HL-60 (cell line): ENCODE data around the gene IL3RA.
"Not testable (repeated sequence)": the region's sequence is repeated elsewhere in the genome, so short reads cannot be mapped to it uniquely, and the experiment has no call there.

ENCODE experiments used
- DNase-seq, 2 experiments: peaks; one replicate each; pipeline ENCODE4 v3.0.0-alpha.2; 2010 to 2020; ENCODE audit warnings: low read depth in 1 of 2, low spot score in 1 of 2
- H3K27ac ChIP-seq: fragments of 250-450 bp; sonication (Bioruptor Pico); replicated peaks from 2 replicates; pipeline ENCODE4 v1.5.1; 2020; ENCODE audit warnings: mild to moderate bottlenecking, moderate library complexity
- H3K27me3 ChIP-seq: fragments of 250-450 bp; sonication (Bioruptor Pico); 2 replicates; pipeline ENCODE4 v1.5.1; 2021; ENCODE audit warnings: mild to moderate bottlenecking, moderate library complexity; ENCODE audit not compliant: insufficient read depth, poor library complexity, severe bottlenecking
- H3K4me3 ChIP-seq: replicated peaks from 2 replicates; pipeline ENCODE4 v1.5.1; 2011; ENCODE audit warnings: mild to moderate bottlenecking, control low read depth, low read length; ENCODE audit not compliant: insufficient read depth
- GABPA ChIP-seq: IDR thresholded peaks from 2 replicates; pipeline ENCODE4 v1.6.1; 2012; ENCODE audit warnings: low read depth
- POLR2AphosphoS5 ChIP-seq: IDR thresholded peaks from 2 replicates; pipeline ENCODE4 v1.6.1; 2012; ENCODE audit warnings: low read depth
- SPI1 ChIP-seq: IDR thresholded peaks from 2 replicates; pipeline ENCODE4 v1.6.1; 2012; ENCODE audit warnings: low read depth, mild to moderate bottlenecking, borderline replicate concordance
- TF ChIP-seq, protein P1 (sequence below): IDR thresholded peaks from 2 replicates; pipeline ENCODE4 v1.6.1; 2012; ENCODE audit warnings: low read depth; ENCODE audit not compliant: insufficient replicate concordance
- TF ChIP-seq, protein P2 (sequence below): IDR thresholded peaks from one replicate; pipeline ENCODE4 v1.5.1; 2011; ENCODE audit warnings: low read length, control low read depth, inconsistent platforms; ENCODE audit not compliant: insufficient read depth

Gene IL3RA

DNA sequence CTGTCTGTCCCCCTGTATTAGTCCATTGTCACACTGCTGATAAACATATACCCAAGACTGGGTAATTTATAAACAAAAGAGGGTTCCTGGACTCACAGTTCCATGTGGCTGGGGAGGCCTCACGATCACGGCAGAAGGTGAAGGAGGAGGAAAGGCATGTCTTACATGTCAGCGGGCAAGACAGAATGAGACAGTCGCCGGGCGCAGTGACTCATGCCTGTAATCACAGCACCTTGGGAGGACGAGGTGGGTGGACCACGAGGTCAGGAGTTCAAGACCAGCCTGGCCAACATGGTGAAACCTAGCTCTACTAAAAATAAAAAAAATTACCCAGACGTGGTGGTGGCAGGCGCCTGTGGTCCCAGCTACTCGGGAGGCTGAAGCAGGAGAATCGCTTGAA, 24.7 kb downstream of the IL3RA start:
- no peak for DNase-seq
- TF ChIP-seq, protein P1, sequence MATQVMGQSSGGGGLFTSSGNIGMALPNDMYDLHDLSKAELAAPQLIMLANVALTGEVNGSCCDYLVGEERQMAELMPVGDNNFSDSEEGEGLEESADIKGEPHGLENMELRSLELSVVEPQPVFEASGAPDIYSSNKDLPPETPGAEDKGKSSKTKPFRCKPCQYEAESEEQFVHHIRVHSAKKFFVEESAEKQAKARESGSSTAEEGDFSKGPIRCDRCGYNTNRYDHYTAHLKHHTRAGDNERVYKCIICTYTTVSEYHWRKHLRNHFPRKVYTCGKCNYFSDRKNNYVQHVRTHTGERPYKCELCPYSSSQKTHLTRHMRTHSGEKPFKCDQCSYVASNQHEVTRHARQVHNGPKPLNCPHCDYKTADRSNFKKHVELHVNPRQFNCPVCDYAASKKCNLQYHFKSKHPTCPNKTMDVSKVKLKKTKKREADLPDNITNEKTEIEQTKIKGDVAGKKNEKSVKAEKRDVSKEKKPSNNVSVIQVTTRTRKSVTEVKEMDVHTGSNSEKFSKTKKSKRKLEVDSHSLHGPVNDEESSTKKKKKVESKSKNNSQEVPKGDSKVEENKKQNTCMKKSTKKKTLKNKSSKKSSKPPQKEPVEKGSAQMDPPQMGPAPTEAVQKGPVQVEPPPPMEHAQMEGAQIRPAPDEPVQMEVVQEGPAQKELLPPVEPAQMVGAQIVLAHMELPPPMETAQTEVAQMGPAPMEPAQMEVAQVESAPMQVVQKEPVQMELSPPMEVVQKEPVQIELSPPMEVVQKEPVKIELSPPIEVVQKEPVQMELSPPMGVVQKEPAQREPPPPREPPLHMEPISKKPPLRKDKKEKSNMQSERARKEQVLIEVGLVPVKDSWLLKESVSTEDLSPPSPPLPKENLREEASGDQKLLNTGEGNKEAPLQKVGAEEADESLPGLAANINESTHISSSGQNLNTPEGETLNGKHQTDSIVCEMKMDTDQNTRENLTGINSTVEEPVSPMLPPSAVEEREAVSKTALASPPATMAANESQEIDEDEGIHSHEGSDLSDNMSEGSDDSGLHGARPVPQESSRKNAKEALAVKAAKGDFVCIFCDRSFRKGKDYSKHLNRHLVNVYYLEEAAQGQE: no peak
- TF ChIP-seq POLR2AphosphoS5: no peak
- no peak for TF ChIP-seq GABPA
- TF ChIP-seq, protein P2, sequence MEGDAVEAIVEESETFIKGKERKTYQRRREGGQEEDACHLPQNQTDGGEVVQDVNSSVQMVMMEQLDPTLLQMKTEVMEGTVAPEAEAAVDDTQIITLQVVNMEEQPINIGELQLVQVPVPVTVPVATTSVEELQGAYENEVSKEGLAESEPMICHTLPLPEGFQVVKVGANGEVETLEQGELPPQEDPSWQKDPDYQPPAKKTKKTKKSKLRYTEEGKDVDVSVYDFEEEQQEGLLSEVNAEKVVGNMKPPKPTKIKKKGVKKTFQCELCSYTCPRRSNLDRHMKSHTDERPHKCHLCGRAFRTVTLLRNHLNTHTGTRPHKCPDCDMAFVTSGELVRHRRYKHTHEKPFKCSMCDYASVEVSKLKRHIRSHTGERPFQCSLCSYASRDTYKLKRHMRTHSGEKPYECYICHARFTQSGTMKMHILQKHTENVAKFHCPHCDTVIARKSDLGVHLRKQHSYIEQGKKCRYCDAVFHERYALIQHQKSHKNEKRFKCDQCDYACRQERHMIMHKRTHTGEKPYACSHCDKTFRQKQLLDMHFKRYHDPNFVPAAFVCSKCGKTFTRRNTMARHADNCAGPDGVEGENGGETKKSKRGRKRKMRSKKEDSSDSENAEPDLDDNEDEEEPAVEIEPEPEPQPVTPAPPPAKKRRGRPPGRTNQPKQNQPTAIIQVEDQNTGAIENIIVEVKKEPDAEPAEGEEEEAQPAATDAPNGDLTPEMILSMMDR: no peak
- no peak for TF ChIP-seq SPI1
- Histone ChIP-seq H3K27ac (no peak overlapping the region), H3K4me3 (no peak overlapping the region), H3K27me3 (no peaks in the 10 kb centered on the region)

DNA sequence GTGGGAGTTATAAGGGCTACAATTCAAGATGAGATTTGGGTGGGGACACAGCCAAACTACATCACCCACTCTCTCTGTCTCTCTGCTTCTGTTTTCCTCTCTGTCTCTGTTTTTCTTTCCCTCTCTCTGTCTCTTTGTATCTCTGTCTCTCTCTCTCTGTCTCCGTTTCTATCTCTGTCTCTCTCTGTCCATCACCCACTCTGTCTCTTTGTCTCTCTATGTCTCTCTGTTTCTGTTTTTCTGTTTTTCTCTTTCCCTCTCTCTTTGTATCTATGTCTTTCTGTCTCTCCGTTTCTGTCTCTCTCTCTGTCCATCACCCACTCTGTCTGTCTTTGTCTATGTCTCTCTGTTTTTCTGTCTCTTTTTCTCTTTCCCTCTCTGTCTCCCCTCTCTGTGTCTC, 25.3 kb downstream of the IL3RA start:
- H3K4me3 ChIP-seq: no peak overlapping the region
- no peak for DNase-seq
- no peak overlapping the region for H3K27ac ChIP-seq
- H3K27me3 ChIP-seq: no peaks in the 10 kb centered on the region
- no peak for TF ChIP-seq POLR2AphosphoS5
- TF ChIP-seq, protein P2: no peak
- TF ChIP-seq SPI1: no peak
- no peak for TF ChIP-seq GABPA
- TF ChIP-seq, protein P1: no peak

DNA sequence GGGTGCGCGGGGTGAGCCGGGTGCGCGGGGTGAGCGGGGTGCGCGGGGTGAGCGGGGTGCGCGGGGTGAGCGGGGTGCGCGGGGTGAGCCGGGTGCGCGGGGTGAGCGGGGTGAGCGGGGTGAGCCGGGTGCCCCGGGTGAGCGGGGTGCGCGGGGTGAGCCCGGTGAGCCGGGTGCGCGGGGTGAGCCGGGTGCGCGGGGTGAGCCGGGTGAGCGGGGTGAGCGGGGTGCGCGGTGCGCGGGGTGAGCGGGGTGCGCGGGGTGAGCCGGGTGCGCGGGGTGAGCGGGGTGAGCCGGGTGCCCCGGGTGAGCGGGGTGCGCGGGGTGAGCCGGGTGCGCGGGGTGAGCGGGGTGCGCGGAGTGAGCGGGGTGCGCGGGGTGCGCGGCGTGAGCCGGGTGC, 29.8 kb downstream of the IL3RA start:
- not testable (repeated sequence) for H3K27me3 ChIP-seq, H3K27ac ChIP-seq, DNase-seq, H3K4me3 ChIP-seq

DNA sequence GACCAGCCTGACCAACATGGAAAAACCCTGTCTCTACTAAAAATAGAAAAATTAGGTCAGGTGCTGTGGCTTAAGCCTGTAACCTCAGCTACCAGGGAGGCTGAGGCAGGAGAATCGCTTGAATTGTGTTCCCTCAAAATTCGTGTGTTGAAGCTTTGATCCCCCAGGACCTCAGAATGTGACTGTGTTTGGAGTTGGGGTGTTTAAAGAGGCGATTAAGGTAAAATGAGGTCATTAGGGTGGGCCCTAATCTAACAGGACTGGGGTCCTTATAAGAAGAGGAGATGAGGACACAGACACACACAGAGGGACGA, 31.8 kb downstream of the IL3RA start:
- H3K27ac ChIP-seq: no peak overlapping the region
- H3K4me3 ChIP-seq: no peak overlapping the region
- TF ChIP-seq, protein P2: no peak
- TF ChIP-seq POLR2AphosphoS5 (no peak), GABPA (no peak)
- H3K27me3 ChIP-seq: no peaks in the 10 kb centered on the region
- DNase-seq: no peak
